Right cardiac atrium (tissue), 5 donors: ENCODE results near the gene SIK2. TPM values are rescaled to one million over a fixed set of nuclear protein-coding genes. Genes with fewer than 3 reads are reported as not detected.

Source experiments
- ATAC-seq, 2 donors: fragments of 200-7000 bp; cut with Tn5 transposase; one replicate each; pipeline versions ENCODE4 v1.8.0 to v1.9.1; 2020; ENCODE audit warnings: moderate library complexity in 2 of 2, mild to moderate bottlenecking in 1 of 2
- DNase-seq, 3 donors: peaks; one replicate each; pipeline ENCODE4 v3.0.0-alpha.2; 2020
- H3K27ac ChIP-seq: one replicate; pipeline ENCODE4 v1.5.1; 2013; ENCODE audit warnings: mild to moderate bottlenecking, low read length, control low read depth, moderate library complexity
- H3K27me3 ChIP-seq: one replicate; pipeline ENCODE4 v1.6.1; 2013; ENCODE audit not compliant: control insufficient read depth, insufficient read depth
- H3K4me1 ChIP-seq: one replicate; pipeline ENCODE4 v1.6.1; 2013; ENCODE audit warnings: low read length; ENCODE audit not compliant: control insufficient read depth, insufficient read depth
- H3K4me3 ChIP-seq: one replicate; pipeline ENCODE4 v1.5.1; 2013; ENCODE audit warnings: low read length, control low read depth
- H3K9me3 ChIP-seq: one replicate; pipeline ENCODE4 v1.6.1; 2013; ENCODE audit warnings: low read length; ENCODE audit not compliant: control insufficient read depth
- WGBS: extraction: QIAGEN DNeasy Blood & Tissue Kit; methylation state at CpG from one replicate; pipeline ENCODE4 v1.1.7; 2013; 5-methylcytosine and 5-hydroxymethylcytosine counted together
- intact Hi-C, 4 donors: fragments of 100-400 bp; cut with DNase I; formaldehyde crosslinking; loops; one replicate each; pipeline versions ENCODE4 v1.11.0 to v1.14.0; 2022 to 2023
- polyA plus RNA-seq: library from polyadenylated mRNA; stranded (reverse); fragments of 200-250 nt; gene quantifications from one replicate; pipeline ENCODE4 v1.2.3, GENCODE V29; 2013
- total RNA-seq, 4 donors: library from RNA; stranded (reverse); fragmentation: NEBNext Ultra II Directional; extraction: Animal tissue kit (Norgen Biotek cat#: 25700); gene quantifications; one replicate each; pipeline ENCODE4 v1.2.1, GENCODE V29; 2021
- donor health status: healthy with polysubstance abuse.
- donor health status: DM: no; HTN: yes; CAD: no.
- donor health status: DM: no; HTN: no; CAD: no.
- donor health status: DM: no; HTN: yes; CAD: no; lungs with severe emphysema.
- donor health status: DM: yes; HTN: yes; CAD: no.

The SIK2 gene
- total and polyA plus RNA-seq, 5 donors = 7.4 to 51.7 (median 21.5) TPM

DNA sequence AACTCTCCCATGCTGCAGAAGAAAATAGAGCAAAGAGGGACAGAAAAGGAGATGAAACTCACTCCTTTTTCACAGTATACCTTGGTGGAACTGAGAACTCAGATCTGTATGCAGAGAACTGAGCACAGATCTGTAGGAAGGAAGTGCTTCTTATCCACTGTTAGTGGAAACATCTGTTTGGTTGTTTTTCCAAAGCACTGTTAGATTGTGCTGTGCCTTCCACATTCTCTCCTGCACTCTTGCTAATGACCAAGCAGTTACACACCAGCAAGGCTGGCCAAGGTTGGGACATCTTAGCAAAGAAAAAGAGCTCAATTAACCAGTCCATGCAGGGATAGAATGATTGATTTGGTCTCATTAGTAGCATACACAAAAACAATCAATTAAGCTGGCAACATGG lies 20.1 kb upstream of the SIK2 start:
- intact Hi-C loops = loop anchor here in 2 of 4 donors (5.0 to 10.0 kb wide), 2 partner anchors 193 to 260 kb away; no protein-coding TSS in a partner anchor

DNA sequence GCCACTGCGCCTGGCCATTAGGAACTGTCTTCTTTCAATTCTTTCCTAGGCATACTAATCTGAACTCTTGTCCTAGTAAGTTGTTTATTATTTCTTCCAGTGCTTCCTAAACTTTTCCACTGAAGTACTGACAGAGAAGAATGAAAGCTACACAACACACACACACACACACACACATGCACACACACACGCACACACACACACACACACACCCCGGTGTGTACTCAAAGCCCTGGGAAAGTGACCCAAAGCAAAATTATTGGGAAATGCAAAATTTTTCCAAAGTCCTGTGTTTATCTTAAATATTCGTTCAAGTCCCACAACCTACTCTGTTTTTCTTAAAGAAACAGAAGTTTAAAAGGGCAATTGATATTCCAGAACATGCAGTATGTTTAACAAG lies 19.4 kb upstream of the SIK2 start:
- Histone ChIP-seq H3K9me3 (no peaks in the 10 kb centered on the region), H3K27me3 (no peaks in the 10 kb centered on the region), H3K4me1 (no peaks in the 10 kb centered on the region), H3K27ac (no peak overlapping the region), H3K4me3 (no peak overlapping the region)
- no peak for DNase-seq
- ATAC-seq = no peak
- intact Hi-C loops = loop anchor here in 2 of 4 donors (5.0 to 10.0 kb wide), 2 partner anchors 192 to 259 kb away; no protein-coding TSS in a partner anchor
- 57% methylated on average over 4 of the region's 4 CpGs for WGBS

More for the DNA sequence above, 20.1 kb upstream of the SIK2 start:
- Histone ChIP-seq H3K27ac (no peak overlapping the region), H3K4me3 (no peak overlapping the region), H3K9me3 (no peaks in the 10 kb centered on the region), H3K4me1 (no peaks in the 10 kb centered on the region), H3K27me3 (no peaks in the 10 kb centered on the region)
- peak in 1 of 2 donors; percentile 50 for ATAC-seq
- DNase-seq = no peak

- Histone ChIP-seq H3K27ac (no peak overlapping the region), H3K9me3 (no peaks in the 10 kb centered on the region), H3K4me3 (no peak overlapping the region), H3K4me1 (peaks cover 2% of the 10 kb centered on the region), H3K27me3 (no peaks in the 10 kb centered on the region)
- intact Hi-C loops = loop anchor here in 1 of 4 donors (10.0 kb wide), 1 partner anchor 189 kb away; no protein-coding TSS in a partner anchor
- 46% methylated on average over 2 of the region's 2 CpGs for WGBS
- DNase-seq (peak in 2 of 3 donors; percentile 60 to 64), ATAC-seq (no peak)
These were observed 16.9 kb upstream of the SIK2 start for GRCh38 chr11:111585371-111585770.

DNA sequence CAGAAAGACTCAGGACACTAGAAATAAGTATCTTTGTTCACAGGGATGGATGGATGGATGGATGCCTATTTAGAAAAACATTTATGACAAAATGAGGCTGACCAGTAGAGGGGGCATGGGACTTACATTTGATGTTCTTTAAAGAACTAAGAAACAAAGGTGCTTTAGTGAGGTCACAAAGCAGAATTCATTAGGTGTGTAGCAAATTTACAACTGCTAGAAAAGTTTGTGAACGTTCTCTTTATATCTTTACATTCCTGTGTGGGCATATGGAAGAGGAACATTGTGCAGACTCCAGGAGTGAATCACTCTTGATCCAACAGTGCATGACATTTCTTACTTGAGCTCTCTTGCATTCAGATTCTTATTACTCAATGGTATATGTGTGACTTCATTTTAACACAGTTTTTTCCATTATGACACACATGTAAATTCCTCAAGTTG lies 15.8 kb upstream of the SIK2 start:
- WGBS = 10% methylated on average over 1 of the region's 1 CpG
- Histone ChIP-seq H3K4me1 (peaks cover 2% of the 10 kb centered on the region), H3K27me3 (no peaks in the 10 kb centered on the region), H3K9me3 (no peaks in the 10 kb centered on the region), H3K27ac (no peak overlapping the region), H3K4me3 (no peak overlapping the region)
- ATAC-seq = peak in 1 of 2 donors; percentile 44
- DNase-seq = no peak
- intact Hi-C loops = loop anchor here in 1 of 4 donors (10.0 kb wide), 1 partner anchor 188 kb away; no protein-coding TSS in a partner anchor

DNA sequence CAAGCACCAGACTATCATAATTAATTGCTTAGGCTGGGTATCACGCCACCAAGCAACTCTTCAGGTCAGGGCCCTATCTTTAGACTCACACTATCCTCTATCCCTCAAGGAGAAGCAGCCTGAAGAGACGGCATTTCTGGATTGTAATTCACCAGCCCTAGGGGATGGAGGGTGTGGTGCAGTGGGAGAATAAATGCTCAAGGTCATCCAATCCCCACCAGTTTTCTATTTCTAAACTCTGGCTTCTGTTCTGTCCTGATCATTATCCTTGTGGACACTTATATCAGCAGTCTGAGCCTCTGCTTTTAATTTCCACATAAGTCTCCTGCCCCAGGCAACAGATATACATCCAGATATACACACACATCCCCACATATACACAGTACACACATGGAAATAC lies 13.1 kb upstream of the SIK2 start:
- no peak for ATAC-seq
- no peak for DNase-seq
- Histone ChIP-seq H3K27me3 (no peaks in the 10 kb centered on the region), H3K4me3 (no peak overlapping the region), H3K4me1 (peaks cover 2% of the 10 kb centered on the region), H3K27ac (no peak overlapping the region), H3K9me3 (no peaks in the 10 kb centered on the region)
- intact Hi-C loops = loop anchor here in 1 of 4 donors (10.0 kb wide), 1 partner anchor 186 kb away; no protein-coding TSS in a partner anchor
- 75% methylated on average over 2 of the region's 2 CpGs for WGBS

GRCh38 chr11:111589886-111590499 lies 12.3 kb upstream of the SIK2 start:
- WGBS = 64% methylated on average over 5 of the region's 5 CpGs

GRCh38 chr11:111591187-111591960 lies 10.9 kb upstream of the SIK2 start:
- H3K9me3 ChIP-seq = no peaks in the 10 kb centered on the region
- peaks cover 2% of the 10 kb centered on the region for H3K4me1 ChIP-seq
- intact Hi-C loops = loop anchor here in 2 of 4 donors (10.0 kb wide), 2 partner anchors 243 to 253 kb away; no protein-coding TSS in a partner anchor
- no peak for ATAC-seq
- H3K4me3 ChIP-seq = no peak overlapping the region
- H3K27me3 ChIP-seq = no peaks in the 10 kb centered on the region
- H3K27ac ChIP-seq = no peak overlapping the region
- 76% methylated on average over 4 of the region's 4 CpGs for WGBS
- DNase-seq = no peak

More at GRCh38 chr11:111589886-111590499, 12.3 kb upstream of the SIK2 start:
- no peak for DNase-seq
- H3K27me3 ChIP-seq = no peaks in the 10 kb centered on the region
- ATAC-seq = no peak
- H3K4me1 ChIP-seq = peaks cover 2% of the 10 kb centered on the region
- no peak overlapping the region for H3K4me3 ChIP-seq
- intact Hi-C loops = loop anchor here in 2 of 4 donors (10.0 kb wide), 3 partner anchors 185 to 255 kb away; no protein-coding TSS in a partner anchor
- no peaks in the 10 kb centered on the region for H3K9me3 ChIP-seq
- H3K27ac ChIP-seq = no peak overlapping the region

- Histone ChIP-seq H3K9me3 (no peaks in the 10 kb centered on the region), H3K4me1 (peaks cover 2% of the 10 kb centered on the region), H3K27ac (no peak overlapping the region), H3K4me3 (no peak overlapping the region), H3K27me3 (no peaks in the 10 kb centered on the region)
- ATAC-seq (no peak), DNase-seq (no peak)
- intact Hi-C loops = loop anchor here in 2 of 4 donors (10.0 kb wide), 2 partner anchors 242 to 252 kb away; no protein-coding TSS in a partner anchor
These were observed 9.8 kb upstream of the SIK2 start for GRCh38 chr11:111592491-111592890.

DNA sequence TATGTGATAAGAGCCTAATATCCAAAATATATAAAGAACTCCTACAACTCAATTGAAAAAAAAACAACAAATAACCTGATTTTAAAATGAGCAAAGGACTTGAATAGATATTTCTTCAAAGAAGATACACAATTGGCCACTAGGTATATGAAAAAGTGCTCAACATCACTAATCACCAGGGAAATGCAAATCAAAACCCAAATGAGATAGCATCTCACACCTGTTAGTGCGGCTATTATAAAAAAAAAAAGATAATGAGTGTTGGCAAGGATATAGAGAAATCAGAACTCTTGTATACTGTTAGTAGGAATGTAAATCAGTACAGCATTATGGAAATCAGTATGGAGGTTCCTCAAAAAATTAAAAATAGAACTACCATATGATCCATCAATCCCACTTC lies 5.9 kb upstream of the SIK2 start:
- ATAC-seq = no peak
- intact Hi-C loops = loop anchor here in 2 of 4 donors (10.0 kb wide), 2 partner anchors 238 to 248 kb away; no protein-coding TSS in a partner anchor
- Histone ChIP-seq H3K9me3 (no peaks in the 10 kb centered on the region), H3K4me3 (no peak overlapping the region), H3K27me3 (no peaks in the 10 kb centered on the region), H3K27ac (no peak overlapping the region), H3K4me1 (no peaks in the 10 kb centered on the region)
- no peak for DNase-seq
- WGBS = 91% methylated on average over 1 of the region's 1 CpG

- Histone ChIP-seq H3K4me3 (no peak overlapping the region), H3K27ac (no peak overlapping the region)
- no peak for ATAC-seq
These were observed 4.1 kb upstream of the SIK2 start for GRCh38 chr11:111598148-111598547.

DNA sequence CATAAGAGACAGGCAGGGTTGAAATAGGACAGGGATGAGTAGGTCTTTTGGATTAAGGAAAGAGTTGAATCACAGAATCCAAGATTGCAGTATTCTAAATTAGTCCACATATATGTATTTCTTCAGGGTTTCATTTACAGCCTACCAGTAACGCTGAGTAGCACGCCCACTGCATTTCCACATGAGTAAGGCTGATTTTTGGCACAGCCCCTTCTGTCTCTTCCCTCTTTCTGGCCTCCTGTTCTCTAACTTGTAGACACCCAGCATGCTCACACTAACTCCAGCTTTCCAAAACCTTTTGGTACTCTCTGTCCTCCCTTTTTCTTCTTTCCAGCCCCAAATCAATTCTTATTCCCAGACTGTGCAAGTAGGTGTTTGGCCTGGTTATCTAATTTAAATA lies 3.7 kb upstream of the SIK2 start:
- Histone ChIP-seq H3K27ac (no peak overlapping the region), H3K4me3 (no peak overlapping the region), H3K27me3 (no peaks in the 10 kb centered on the region), H3K4me1 (no peaks in the 10 kb centered on the region), H3K9me3 (no peaks in the 10 kb centered on the region)
- 52% methylated on average over 2 of the region's 2 CpGs for WGBS
- ATAC-seq (no peak), DNase-seq (no peak)
- intact Hi-C loops = loop anchor here in 2 of 4 donors (10.0 kb wide), 2 partner anchors 236 to 246 kb away; no protein-coding TSS in a partner anchor

More at GRCh38 chr11:111598148-111598547, 4.1 kb upstream of the SIK2 start:
- Histone ChIP-seq H3K4me1 (no peaks in the 10 kb centered on the region), H3K27me3 (no peaks in the 10 kb centered on the region), H3K9me3 (no peaks in the 10 kb centered on the region)
- DNase-seq = no peak
- WGBS = 36% methylated on average over 1 of the region's 1 CpG
- intact Hi-C loops = loop anchor here in 2 of 4 donors (10.0 kb wide), 2 partner anchors 237 to 247 kb away; no protein-coding TSS in a partner anchor
